Prostate gland (tissue), 2 donors: ENCODE results near the gene DUS4L.

Experiments used
- CTCF ChIP-seq, 4 experiments: fragments of 200-600 bp in 2 of 4; fragments of 450-650 bp in 2 of 4; sonication (generic) in 2 of 4; IDR thresholded peaks; 1 replicate in 3 of 4; 2 replicates in 1 of 4; pipeline ENCODE4 v1.5.1; 2016 to 2019; ENCODE audit warnings: antibody characterized with exemption in 4 of 4, mild to moderate bottlenecking in 2 of 4, moderate library complexity in 2 of 4
- POLR2A ChIP-seq: fragments of 450-650 bp; IDR thresholded peaks from one replicate; pipeline ENCODE4 v1.6.1; 2016; ENCODE audit warnings: antibody characterized with exemption, mild to moderate bottlenecking
- POLR2AphosphoS5 ChIP-seq: sonication (generic); formaldehyde crosslinking; IDR thresholded peaks from one replicate; pipeline ENCODE4 v1.6.1; 2017; ENCODE audit warnings: antibody characterized with exemption

GRCh38 chr7:107615910-107616680 lies 52.3 kb downstream of the DUS4L start:
- no peak for TF ChIP-seq POLR2A
- TF ChIP-seq CTCF (IDR thresholded peaks at IDR 0.05): no peak
- TF ChIP-seq POLR2AphosphoS5: no peak
